HG03565 (cell line): ENCODE data around the gene GPR83.
"Not testable (repeated sequence)": the region's sequence is repeated elsewhere in the genome, so short reads cannot be mapped to it uniquely, and the experiment has no call there.

Experiments used
- ATAC-seq: cut with Tn5 transposase; IDR thresholded peaks from one replicate; pipeline ENCODE4 v1.9.1; 2021; ENCODE audit warnings: mild to moderate bottlenecking, moderate library complexity; ENCODE audit not compliant: unreplicated experiment

The GPR83 gene

DNA sequence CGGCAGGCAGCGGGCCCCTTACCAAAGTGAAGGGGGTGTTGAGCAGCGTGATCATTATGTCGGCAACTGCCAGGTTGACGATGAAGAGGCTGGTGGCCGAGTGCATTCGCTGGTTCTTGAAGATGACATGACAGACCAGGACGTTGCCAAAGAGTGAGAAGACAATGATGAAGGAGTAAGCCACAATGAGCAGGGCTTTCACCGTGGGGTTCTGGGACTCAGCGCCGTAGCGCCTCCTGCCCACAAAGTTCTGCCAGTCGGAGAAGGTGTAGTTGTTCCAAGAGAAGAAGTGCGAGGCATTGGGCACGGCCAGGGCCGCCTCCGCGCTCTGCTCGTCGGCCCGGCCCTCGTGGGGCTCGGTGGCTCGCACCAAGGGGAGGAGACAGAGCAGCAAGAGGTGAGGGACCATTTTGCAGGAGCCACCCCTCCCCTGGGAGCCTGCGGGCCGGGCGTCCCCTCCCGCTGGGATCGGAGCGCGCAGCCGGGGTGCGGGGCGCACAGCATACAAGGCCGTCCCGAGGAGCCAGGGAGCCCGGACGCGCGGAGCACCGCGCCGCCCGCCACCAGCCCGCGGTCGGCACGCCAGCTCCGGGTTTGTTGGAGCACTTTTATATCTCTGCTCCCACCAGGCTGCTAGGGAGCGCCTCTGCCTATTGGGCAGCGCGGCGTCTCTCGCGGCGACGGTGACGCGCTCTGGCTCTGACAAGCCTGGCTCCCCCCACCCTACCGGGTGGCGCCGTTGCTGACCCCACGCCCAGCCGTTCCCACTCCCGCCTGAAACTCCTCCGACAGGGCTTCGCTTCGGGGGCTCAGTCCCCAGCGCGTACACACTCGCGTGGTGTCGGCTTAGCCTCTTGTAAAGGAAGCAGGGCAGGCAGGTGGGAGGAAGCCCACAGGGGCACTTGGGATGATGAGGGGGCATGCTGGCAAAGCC, at the start of gene GPR83:
GPR83 (minus strand) TSS at position 581 of the 934 bp plus-strand sequence; CDS start at position 409, 172 bp downstream.
- ATAC-seq: no peak

DNA sequence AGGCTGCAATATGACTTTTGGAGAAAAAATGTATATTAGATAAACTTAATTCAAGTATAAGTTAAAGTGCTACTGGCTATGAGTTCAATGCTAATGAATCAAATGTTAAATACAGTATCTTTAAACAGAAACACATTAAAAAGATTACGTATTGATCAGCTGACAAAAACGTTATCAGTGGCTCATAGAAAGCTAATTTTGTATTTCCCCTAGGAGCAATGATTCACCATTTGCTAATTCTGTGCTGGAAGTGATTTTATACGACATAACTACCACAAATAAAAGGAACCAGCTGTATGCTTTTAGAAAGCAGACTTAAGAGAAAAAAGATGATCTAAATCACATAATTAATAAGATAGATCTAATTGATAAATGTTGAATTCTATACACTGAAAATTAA, 48.8 kb upstream of the GPR83 start:
- ATAC-seq: no peak

DNA sequence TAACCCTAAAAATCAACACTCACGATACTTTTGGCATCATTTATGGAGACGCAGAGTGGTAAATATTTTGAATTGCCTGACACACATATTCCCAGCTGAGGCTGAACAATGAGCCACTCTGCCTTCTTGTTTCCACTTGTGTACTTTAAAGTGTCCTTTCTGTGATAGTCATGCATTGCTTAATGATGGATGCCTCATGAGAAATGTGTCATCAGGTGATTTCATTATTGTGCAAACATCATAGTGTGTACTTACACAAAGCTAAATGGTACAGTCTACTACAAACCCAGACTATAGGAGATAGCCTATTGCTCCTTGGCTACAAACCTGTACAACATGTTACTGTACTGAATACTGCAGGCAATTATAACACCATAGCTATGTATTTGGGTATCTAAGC, 48.2 kb upstream of the GPR83 start:
- no peak for ATAC-seq

DNA sequence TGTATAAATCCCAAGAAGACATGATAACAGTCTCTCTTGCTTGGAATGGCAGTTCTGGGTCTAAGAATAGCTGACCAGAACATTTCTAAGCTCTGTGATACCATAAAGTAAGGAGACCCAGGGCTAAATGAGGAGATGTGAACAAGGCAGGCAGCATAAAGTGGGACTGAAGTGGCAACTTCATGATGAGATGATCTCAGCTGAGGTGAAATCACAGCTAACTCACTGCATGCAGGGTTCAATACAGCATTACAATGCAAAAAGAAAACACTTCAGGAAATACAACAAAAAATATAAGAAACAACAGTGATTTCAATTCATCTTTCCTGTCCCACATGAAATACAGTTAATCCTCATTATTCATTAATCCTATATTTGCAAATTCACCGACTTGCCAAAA, 47.8 kb upstream of the GPR83 start:
- no peak for ATAC-seq

DNA sequence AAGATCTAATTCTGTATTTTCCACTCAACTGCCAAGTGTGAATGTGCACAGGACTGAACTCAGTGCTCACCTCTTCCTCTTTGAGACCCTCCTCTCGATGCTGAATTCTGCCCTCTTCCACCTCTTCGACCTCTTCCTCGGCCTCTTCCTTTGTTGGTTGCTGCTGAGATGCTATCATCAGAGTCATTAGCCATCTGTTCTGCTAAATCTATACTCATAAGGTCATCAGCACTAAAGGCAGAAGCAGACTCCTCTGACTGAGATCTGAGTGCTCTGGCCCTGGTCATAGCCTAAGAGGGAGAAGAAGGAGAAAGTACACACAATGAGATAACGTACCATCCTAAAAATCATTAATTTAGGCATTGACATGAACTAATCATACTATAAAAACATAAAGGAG, 45.9 kb upstream of the GPR83 start:
- ATAC-seq: no peak

DNA sequence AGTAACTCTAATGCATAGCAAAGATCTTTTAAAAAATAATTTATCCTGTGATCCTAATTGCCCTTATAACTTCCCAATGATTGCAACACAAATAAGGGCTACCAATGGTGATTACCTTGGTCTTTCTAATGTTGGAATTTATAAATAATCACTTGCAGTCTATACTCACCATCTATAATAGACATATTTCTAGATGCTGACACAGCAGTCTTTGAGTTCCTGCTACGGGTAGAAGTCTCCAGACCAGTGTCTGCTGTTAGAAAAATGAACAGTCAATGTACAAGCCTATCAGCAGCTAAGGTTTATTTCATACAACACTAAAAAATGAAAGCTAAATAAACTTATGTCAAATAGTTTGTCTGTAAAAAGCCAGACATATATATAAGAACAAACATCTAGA, 44.4 kb upstream of the GPR83 start:
- ATAC-seq: no peak

DNA sequence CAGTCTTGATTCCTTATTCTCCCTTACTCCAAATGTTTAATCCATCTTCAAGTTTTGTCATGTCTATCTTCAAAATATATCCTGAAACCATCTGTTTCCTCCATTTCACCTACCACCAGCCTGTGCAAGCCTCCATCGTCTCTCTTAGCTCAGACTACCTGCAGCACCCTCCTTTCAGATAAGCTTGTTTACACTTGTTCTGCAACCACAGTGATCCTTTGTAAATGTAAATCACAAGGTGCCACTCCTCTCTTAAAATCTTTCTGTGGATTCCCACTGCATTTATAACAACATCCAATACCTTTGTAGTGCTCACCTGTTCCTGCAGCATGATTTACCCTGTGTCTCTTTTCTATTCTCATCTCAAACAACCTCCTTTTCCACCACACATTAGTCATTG, 31.8 kb upstream of the GPR83 start:
- no peak for ATAC-seq

DNA sequence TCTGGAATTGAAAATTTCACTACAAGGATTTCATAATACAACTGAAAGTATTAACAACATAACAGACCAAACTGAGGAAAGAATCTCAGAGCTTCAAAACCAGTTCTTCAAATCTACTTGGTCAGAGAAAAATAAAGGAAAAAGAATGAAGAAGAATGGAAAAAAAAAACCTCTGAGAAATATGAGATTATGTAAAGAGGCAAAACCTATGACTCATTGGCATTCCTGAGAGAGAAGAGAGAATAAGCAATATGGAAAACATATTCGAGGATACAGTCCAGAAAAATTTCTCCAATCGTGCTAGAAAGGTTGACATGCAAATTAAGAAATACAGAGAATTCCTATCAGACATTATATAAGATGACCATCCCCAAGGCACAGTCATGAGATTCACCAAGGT, 23.4 kb upstream of the GPR83 start:
- ATAC-seq: no peak

DNA sequence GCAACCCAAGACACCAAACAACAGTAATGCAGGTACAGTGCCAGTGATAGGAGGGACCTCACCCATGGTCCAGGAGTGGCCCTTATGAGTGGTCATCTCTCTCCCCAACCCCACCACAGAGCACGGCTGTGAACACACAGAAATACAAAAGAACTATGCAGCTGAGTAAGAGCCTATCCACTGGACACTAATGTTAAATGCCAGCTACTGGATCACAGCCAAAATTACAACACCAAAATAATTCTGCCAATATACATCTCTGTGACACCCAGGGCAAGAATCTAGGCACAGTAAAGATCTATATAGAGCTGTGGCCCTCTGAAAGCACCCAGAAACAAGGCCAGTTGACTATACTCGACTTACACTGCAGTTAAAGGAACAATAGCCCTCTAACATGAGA, 22.8 kb upstream of the GPR83 start:
- no peak for ATAC-seq

DNA sequence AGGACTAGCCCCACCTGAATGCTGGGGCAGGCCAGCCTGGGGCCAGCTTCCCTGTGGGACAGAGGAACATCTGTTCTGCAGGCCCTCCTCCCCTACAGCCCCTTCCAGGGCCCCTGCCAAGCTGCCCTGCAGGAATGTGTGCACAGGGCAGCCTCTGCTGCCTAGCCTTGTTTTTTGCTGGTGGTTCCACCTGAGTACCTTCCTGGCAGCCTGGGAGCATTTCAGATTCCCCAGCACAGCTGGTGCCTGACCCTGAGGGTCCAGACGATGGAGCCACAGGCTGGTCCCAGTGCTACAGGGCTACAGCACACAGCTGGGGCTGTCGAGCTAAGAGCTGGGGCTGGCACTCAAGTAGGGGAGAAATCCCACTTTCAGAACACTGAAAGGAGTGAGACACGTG, 22.3 kb upstream of the GPR83 start:
- no peak for ATAC-seq

DNA sequence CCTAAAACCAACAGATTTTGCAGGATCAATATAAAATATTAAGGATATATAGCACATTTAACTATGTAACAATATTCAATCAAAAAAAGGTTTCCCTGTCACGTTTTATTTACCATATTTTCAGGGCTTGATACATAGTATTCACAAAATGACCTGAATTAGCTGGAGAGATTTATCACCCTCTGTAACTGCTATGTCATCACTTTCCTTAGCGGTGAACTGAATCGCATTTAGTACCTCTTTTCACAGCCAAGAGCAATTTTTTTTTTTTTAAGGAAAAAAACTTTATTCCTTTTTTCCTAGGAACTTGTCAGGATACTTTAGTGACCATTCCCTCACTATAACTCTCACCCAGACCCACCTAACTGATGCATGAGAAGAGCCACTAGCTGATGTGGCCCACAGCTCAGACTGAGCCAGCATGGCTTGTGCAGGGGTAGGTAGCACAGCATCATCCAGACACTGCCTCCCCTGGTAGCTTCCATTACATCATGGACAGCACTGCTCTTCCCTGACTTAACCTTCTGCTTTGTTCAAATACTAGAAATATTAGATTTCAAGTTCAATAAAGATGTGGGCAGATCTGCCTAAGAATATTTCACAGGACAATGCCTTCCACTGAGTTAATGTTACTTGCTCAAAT, 17.0 kb upstream of the GPR83 start:
- ATAC-seq: no peak

DNA sequence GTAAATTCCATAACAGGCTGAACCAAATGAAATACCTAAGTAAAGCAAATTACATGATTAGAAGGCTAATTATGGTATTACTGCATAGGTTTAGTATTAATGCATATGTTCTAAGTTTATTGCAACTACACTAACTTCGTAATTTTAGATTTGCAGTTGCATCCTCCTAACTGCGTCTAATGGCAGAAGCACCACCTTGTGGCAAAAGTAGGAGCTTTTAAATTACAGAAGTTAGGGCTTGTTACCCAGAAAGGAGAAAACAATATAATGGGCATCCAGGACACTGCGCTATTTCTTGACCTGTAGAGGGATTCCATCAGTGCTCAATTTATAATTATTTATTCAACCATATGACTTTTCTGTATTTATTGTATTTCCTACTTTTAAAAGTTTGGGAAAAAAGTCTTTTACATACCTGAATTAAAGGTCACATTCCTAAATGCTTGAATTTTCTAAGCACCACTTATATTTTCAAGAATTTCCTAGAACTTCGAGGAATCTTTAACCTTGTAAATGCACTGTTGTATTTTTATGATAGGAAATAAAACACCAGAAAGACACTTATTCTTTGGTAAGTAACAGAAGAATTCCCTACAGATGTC, 16.3 kb upstream of the GPR83 start:
- ATAC-seq: no peak

DNA sequence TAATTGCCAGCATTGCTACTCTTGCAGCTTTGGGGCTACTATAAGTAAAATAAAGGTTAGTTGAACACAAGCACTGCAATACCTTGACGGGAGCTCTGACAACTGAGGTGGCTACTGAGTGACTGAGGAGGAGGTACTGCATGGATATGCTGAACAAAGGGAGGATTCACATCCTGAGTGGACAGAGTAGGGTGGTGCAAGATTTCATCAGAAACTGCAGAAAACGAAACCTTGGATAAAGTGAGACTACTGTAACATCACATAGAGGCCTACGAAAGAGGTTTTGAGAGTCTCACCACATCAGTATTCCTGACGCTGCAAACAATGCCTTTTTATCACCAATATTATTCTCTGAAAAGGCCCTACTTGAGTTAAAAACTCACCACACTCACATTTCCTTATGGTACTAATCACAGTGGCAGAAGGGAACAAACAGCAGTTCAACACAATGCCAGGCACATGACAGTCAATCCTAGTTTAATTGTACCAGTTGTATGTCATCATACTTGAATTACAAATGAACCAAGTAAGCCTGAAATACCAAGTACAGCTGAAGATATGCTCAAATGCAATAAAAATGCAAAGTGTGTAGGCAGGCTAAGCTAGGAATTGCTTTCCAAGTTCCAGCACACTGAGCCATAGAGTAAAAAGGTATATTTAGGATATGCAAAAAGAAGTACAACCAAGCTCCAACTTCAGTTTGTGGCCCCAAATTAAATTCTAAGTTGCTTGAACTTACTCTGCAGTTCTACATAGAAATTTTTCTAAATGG, 4.0 kb upstream of the GPR83 start:
- no peak for ATAC-seq

DNA sequence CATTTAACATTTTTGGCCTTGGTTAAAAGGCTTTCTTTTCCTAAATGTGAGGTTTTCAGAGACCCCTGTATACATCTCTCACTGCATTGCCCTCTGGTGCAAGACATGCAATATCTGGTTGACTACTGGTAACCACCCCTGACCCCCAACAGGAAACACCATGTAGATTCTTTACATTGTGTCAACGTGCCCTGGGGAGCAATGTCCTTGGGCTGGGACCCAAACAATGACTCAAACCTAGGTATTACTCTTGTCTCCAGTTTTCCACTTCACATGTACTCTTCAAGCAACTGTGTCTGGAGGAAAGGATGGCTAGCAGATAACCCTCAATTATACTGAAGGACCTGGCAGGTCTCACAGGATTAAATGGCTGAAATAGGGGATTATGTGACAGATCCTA, 1.1 kb upstream of the GPR83 start:
- ATAC-seq: no peak

DNA sequence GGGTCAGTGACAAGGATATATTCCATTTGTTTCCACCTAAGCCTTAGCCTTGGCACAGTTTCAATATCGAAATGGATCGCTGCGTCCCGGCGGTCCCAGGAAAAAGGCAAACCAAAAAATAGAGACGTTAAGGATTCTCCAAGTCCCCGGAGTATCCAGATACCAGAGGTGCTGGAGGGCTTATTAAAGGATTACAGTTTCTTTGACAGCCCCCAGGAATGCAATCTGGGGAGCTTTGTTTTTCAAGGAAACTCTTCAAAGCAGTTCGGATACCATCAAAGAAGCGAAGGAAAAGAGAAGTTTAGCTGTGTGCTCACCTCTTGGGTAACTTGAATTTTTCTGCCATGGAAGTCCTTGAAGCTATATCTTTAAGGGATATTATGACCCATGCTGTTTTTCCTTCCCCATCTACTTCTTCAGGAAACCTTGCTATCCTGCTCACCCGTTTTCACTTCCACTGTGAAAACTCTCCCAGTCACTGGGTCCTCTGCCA, 600 bp upstream of the GPR83 start:
- ATAC-seq: no peak

DNA sequence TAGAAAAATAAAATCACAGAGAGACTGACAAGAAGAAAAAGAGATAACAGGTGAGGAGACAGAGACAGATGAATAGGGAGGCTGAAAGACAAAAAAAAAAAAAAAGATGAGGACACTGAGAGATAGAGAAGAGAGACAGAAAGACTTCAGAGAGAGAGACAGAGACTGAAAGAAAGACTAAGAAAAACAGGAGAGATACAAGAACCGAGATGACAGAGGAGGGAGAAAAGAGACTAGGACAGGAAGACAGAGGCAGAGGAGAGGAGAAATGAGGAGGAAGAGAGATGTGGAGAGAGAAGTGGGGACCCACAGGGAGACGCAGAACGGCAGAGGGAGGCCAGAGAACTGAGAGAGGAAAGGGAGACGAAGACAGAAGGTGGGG, 771 bp downstream of the GPR83 start:
- ATAC-seq: no peak

DNA sequence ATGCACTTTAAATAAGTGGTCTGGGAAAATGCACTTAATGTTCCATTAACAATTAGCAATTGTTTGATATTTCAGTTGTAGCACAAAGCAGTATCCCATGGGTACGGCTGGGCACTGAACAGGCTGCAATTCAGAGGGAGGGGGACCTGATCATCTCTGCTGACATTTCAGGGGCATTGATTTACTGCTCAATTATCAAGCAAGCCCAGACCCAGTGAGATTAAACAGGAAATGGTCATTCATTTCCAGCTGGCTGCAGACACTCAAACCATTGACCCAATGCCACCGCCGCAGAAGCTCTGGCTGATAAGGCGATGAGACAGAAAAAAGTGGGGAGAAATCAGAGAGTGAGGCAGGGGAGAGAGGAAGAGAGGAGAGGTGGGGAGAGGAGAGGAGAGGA, 1.2 kb downstream of the GPR83 start:
- ATAC-seq: no peak

DNA sequence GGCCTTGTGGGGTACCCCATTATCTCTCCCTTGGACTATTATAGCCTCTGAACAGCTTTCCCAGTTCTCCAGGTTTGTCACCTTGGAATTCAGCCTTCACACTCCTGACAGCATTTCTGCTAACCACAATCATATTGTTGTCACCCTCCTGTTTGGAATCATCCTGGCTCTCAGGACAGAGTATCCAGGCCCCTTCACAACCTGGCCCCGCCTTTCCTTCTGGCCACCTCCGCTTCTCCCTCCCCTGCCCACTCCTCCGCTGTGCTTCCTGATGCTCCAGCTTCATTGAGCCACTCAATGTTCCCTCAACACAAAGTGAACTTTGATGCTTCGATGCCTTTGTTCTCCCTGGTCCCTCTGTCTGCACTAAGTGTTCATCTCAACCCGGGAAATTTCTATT, 3.1 kb downstream of the GPR83 start:
- ATAC-seq: no peak

DNA sequence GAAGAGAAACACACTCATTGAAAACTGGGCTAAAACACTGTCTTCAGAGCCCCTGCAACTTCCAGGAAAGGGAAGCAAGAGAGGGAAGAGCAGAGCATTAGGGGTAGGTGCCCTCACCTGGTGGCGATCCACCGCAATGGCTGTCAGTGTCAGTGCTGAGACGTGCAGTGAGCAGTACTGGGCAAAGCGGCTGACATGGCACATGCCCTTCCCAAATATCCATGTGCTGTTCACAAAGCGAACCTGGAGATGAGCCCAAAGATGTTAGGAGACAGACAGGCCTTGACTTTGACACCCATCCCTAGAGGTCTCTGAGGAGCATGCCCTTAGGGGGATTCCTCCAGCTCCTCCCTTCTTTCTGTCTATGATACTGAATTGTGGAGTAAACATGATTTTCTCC, 4.9 kb downstream of the GPR83 start:
- no peak for ATAC-seq

DNA sequence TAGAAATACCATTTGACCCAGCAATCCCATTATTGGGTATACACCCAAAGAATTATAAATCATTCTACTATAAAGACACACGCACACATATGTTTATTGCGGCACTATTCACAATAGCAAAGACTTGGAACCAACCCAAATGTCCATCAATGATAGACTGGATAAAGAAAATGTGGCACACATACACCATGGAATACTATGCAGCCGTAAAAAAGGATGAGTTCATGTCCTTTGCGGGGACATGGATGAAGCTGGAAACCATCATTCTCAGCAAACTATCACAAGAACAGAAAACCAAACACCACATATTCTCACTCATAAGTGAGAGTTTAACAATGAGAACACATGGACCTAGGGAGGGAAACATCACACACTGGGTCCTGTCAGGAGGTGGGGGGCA, 9.3 kb downstream of the GPR83 start:
- not testable (repeated sequence) for ATAC-seq

DNA sequence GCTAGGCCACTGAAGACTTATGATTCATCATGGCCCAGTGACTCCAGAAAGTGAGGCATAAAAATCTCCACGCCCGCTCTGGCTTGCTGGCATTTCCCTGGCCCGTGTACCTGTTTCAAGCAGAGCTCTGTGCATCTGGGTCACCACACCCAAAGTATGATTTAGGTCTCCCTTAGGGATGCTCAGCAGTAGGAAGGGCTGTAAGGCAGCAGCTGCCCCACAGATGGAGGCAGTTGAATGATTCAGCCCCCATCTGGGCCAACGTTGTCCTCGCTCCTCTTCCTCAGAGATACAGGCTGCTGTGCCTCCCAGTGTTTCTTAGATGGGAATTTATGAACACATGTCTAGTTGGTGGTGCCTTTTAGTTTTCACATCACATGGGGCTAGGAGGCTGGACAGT, 21.6 kb downstream of the GPR83 start:
- ATAC-seq: no peak
